ENCODE data around the gene KNSTRN.

Gene KNSTRN, protein sequence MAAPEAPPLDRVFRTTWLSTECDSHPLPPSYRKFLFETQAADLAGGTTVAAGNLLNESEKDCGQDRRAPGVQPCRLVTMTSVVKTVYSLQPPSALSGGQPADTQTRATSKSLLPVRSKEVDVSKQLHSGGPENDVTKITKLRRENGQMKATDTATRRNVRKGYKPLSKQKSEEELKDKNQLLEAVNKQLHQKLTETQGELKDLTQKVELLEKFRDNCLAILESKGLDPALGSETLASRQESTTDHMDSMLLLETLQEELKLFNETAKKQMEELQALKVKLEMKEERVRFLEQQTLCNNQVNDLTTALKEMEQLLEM

DNA sequence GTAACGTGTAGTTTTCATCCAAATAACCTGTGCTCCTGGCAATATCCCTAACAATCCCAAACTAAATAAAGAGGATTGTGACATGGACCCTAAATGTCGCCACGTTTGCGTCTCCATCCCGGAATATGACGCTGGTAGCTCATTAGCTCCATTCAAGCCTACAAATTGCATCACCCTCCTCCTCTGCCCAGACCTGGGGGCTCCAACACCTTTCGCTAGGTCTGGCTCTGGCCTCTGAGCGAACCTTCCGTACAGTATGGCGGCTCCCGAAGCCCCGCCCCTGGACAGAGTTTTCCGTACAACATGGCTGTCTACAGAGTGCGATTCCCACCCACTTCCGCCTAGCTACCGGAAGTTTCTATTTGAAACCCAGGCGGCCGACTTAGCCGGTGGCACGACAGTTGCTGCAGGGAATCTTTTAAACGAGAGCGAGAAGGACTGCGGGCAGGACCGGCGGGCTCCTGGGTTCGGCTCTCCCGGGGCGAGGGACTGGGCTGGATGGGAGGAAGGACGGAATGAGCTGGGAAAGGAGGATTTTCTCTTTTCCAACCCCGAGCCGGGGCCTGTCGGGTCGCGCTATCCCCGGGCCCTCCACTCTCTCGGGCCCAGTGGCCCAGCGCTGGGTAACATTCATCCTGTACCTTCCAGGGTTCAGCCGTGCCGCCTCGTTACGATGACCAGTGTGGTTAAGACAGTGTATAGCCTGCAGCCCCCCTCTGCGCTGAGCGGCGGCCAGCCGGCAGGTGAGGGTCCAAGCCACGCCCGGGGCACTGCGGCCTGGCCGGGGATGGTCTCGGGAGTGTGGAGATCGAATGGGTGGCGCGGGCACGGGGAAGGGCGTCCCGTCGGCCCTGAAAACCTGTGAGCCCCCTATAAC lies at the start of gene KNSTRN:
Gene KNSTRN (plus strand): TSS at position 142 of the 877 bp plus-strand sequence. CDS start 115 bp downstream, at position 257.
- peak; percentile 93 to 96 for DNase-seq

DNA sequence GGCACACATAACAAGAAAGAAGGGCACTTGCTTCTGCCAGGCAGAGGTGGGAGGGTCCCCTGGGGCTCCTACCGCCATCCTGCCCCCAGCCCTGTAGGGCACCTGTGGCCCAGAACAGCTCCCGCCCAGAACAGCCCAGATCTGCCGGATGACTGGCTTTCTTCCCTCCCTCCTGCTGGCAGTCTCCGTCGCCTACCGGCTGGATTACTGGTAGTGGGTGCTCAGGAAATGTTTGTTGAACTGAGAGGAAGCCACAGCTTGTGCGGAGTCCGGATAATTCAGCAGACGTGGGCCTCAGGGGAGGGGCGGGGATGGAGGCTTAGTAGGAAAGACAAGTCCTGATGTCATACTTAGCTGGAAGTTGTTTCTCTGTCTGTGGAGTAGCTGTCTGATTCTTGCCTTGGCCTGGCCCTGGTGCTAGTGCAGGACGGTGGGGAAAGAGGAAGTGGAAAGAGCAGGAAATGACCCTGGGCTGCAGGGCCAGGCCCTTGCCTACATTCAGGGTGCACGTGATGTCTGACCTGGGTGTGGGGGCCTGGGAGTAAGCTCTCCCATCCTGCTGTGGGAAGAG lies 48.5 kb upstream of the KNSTRN start:
- DNase-seq: peak in 1 of 2 experiments; percentile 23

GRCh38 chr15:40334541-40334940 lies 48.0 kb upstream of the KNSTRN start:
- no peak for DNase-seq

DNA sequence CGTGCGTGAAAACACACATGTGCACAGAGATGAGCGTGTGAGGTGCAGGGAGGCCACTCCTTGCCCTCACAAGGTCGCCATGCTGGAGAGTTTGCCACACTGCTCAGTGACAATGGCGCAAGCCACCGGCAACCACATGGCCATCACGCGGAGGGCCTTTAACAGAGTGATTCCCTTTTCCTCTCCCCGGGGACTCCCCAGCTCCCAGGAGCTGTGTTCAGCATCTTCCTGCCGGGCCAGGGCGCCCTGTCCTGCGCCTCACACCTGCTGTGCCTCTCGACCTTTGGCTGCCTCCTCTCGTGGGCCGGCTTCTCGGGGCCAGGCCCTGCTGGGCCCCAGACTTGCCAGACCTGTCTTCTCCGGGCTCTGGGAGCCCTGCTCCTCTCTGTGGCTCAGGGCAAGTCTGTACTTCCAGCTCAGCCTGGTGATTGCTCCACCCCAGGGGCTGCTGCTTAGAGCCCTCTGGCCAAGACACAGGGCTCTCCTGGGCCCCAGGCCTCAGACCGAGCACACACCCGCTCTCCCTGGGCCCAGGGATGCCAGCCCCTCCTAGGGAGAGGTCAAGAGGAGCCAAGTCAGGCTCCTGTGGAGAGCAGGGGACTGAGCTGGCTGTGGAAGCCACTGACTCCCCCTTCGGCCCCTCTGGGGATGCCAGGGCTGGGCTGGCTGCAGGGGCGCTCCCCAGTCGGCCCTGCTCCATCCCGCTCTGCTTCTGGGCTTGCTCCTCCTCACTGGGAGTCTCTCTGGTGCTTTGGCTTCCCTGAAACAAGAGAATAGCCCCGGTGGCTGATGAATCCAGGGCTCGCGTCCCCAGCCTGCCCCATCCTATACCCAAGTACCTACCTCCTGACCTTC lies 47.4 kb upstream of the KNSTRN start:
- no peak for DNase-seq

- peak; percentile 60 to 88 for DNase-seq
Observed at GRCh38 chr15:40335938-40336743, 46.4 kb upstream of the KNSTRN start.

- DNase-seq: peak in 1 of 2 experiments; percentile 57
Observed at GRCh38 chr15:40336744-40337122, 45.8 kb upstream of the KNSTRN start.

DNA sequence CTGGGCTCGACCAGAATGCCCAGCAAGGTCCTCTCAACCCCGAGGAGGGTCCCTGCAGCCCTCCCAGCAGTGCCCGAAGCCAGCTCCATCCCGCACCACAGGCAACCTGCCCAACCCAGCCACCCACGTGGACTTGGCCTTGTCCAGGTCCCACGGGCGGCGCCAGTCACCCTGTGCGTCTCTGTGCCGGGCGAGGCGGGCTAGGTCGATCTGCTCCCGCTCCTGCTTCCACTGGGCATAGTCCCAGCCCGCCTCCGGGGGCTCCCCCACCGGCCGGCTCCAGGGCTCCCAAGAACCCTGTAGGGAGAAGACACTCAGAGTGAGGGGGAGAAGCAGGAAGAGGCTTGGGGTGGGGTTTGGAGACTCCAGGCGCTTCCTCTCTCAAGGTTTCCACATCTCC lies 44.9 kb upstream of the KNSTRN start:
- no peak for DNase-seq

GRCh38 chr15:40338041-40338657 lies 44.4 kb upstream of the KNSTRN start:
- DNase-seq: peak; percentile 55 to 92

GRCh38 chr15:40338921-40339620 lies 43.5 kb upstream of the KNSTRN start:
- no peak for DNase-seq

DNA sequence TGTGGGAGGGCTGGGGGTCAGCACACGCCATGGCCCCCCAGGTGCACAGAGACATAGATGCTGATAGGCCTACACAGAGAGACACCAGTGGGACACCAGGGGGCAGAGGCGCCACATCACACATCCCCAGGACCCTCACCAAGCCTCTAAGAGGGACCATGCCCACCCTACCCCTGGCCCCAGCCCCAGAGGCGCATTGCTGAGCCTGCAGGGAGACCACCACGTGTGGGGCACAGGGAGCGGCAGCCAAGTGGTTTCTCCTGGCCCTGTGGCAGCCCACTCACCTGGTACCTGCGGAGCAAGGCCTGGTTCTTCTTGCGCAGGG lies 42.9 kb upstream of the KNSTRN start:
- DNase-seq: peak in 1 of 2 experiments; percentile 42

DNA sequence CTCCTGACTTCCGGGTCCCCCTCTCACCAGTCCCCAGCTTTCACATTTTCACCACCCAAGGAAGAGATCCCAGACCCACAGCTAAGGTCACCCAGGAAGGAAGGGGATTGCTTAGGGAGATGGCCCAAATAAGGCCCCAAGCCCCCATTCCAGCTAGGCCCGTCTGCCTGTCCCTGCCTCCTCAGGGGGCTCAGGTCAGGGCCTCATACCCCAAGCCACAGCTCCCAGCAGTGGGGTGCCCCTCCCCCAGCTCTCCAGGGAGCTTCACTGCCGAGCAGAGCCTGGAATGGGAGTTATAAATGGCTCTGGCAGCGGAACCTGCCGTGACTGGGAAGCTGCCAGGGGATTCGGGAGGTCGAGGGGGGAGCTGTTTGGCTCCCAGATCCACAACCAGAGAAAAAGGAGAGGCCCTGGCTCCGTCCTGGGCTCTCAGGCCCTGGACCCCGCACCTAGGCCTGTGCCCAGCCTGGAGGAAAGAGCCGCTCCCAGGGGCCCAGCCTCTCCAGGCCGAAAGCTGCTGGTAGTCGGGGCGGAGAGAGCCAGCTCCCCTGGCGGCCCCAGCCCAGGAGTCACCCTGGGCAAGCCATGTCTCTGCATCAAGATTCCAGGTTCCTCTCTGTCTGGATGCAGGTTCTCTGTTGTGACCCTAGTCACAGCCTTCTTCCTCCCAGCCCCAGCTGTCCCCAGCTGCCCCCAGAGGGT lies 42.3 kb upstream of the KNSTRN start:
- peak in 1 of 2 experiments; percentile 75 for DNase-seq

- peak; percentile 19 to 76 for DNase-seq
Observed at GRCh38 chr15:40340740-40341400, 41.7 kb upstream of the KNSTRN start, which contains the start of gene CCDC9B. Gene CCDC9B (minus strand): TSS chr15:40340939. CDS start chr15:40340819, 120 bp downstream.

- no peak for DNase-seq
Observed at GRCh38 chr15:40342416-40343320, 39.9 kb upstream of the KNSTRN start.

GRCh38 chr15:40343512-40343911 lies 39.0 kb upstream of the KNSTRN start:
- DNase-seq: no peak

- no peak for DNase-seq
Observed at GRCh38 chr15:40344217-40344616, 38.3 kb upstream of the KNSTRN start.

DNA sequence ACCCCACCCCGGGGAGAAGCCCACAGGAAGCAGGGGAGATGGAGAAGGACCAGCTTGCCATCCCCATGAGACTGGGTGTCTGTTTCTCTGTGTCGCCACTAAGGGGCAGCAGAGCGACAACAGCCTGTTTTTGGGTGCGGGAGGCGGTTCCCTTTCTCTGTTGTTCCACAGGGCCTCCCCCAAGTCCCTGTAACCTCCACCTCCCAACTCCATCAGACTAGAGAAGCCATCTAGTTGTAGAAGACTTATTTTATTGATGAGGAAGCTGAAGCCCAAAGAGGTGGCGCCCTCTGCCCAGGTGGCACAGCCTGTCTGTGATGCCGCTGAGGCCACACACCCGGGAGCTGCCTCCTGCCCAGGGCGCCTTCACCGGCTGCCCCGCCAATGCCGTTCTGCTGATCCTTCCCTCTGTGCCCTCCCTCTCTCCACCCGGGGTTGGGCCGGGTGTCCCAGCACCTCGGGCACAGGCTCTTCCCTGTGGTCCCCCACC lies 37.8 kb upstream of the KNSTRN start:
- peak; percentile 26 to 73 for DNase-seq

- DNase-seq: no peak
Observed at GRCh38 chr15:40345225-40345866, 37.2 kb upstream of the KNSTRN start.
